ENCODE results near the gene MAD2L1.

The MAD2L1 gene

GRCh38 chr4:120062663-120063195 lies 3.9 kb downstream of the MAD2L1 start:
- in situ Hi-C loops (cut with MboI; ENCODE audit: low pct_unique_long_range_greater_than_20kb, low sequenced_read_pairs, unreplicated experiment) = no loop called here
- TF ChIP-seq, protein P1, sequence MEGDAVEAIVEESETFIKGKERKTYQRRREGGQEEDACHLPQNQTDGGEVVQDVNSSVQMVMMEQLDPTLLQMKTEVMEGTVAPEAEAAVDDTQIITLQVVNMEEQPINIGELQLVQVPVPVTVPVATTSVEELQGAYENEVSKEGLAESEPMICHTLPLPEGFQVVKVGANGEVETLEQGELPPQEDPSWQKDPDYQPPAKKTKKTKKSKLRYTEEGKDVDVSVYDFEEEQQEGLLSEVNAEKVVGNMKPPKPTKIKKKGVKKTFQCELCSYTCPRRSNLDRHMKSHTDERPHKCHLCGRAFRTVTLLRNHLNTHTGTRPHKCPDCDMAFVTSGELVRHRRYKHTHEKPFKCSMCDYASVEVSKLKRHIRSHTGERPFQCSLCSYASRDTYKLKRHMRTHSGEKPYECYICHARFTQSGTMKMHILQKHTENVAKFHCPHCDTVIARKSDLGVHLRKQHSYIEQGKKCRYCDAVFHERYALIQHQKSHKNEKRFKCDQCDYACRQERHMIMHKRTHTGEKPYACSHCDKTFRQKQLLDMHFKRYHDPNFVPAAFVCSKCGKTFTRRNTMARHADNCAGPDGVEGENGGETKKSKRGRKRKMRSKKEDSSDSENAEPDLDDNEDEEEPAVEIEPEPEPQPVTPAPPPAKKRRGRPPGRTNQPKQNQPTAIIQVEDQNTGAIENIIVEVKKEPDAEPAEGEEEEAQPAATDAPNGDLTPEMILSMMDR (IDR thresholded peaks at IDR 0.05; ENCODE audit: extremely low read depth, insufficient read depth, missing control alignments) = no peak
- no peak for DNase-seq (ENCODE audit: low spot score)

- in situ Hi-C loops (cut with MboI; ENCODE audit: low pct_unique_long_range_greater_than_20kb, low sequenced_read_pairs, unreplicated experiment) = no loop called here
- TF ChIP-seq, protein P1 (IDR thresholded peaks at IDR 0.05; ENCODE audit: extremely low read depth, insufficient read depth, missing control alignments) = no peak
- no peak for DNase-seq (ENCODE audit: low spot score)
Observed at GRCh38 chr4:120059036-120059435, 7.6 kb downstream of the MAD2L1 start.

DNA sequence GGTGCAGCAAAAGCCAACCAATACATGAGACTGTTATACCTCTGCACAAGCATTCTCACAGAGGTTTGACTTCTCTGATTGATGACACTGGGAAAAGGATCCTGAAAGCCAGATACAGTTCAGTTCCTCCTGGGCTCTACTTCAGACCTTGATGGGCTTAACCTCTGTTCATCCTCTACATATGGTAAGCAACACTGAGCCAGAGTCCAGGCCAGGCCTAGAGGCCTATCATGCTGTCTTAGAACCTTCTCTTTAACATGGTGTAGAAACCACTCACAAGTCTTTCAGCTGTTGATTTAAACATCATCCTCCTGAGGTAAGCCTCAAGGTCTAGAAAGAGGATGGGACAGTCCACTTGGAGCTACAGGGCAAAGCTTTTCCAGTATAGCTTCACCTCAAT lies 9.2 kb downstream of the MAD2L1 start:
- TF ChIP-seq, protein P1 (IDR thresholded peaks at IDR 0.05; ENCODE audit: extremely low read depth, insufficient read depth, missing control alignments) = no peak
- in situ Hi-C loops (cut with MboI; ENCODE audit: low pct_unique_long_range_greater_than_20kb, low sequenced_read_pairs, unreplicated experiment) = no loop called here
- DNase-seq (ENCODE audit: low spot score) = no peak

DNA sequence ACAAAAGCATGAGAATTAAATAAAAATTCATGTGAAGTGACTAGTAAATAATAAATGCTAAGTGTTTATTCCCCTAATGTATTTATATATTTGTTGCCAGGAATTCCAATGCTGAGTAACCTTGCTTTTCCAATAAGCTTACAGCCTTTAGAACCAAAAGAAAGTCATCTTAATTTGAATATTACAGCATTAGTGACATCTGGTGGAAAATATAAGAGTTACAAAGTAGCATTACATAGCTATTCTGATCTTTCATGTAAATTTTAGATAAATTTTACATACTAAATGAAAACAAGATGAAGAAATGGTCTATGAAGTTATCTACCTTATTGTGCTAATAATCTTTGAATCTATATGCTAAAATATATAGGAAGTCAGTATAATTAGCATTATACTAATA lies 10.4 kb downstream of the MAD2L1 start:
- DNase-seq (ENCODE audit: low spot score) = no peak
- TF ChIP-seq, protein P1 (IDR thresholded peaks at IDR 0.05; ENCODE audit: extremely low read depth, insufficient read depth, missing control alignments) = no peak
- in situ Hi-C loops (cut with MboI; ENCODE audit: low pct_unique_long_range_greater_than_20kb, low sequenced_read_pairs, unreplicated experiment) = no loop called here

DNA sequence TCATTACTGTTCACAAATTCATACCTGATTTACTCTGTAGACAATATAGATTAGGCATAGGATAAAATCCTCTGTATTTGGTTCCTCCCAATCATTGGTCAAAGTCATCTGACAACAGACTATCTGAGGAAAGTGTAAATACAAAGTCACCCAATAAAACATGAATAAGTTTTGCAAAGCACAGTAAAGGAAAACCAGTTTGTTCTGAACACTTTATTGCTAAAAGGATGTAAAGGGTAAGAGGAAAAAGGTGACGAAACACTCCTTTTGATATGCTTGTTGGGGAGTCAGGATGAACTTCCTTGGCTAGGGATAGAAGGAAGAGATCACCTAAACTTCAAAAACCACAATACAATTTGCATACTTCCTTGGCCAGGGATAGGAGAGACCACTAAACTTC lies 10.9 kb downstream of the MAD2L1 start:
- in situ Hi-C loops (cut with MboI; ENCODE audit: low pct_unique_long_range_greater_than_20kb, low sequenced_read_pairs, unreplicated experiment) = no loop called here
- DNase-seq (ENCODE audit: low spot score) = no peak
- TF ChIP-seq, protein P1 (IDR thresholded peaks at IDR 0.05; ENCODE audit: extremely low read depth, insufficient read depth, missing control alignments) = no peak

DNA sequence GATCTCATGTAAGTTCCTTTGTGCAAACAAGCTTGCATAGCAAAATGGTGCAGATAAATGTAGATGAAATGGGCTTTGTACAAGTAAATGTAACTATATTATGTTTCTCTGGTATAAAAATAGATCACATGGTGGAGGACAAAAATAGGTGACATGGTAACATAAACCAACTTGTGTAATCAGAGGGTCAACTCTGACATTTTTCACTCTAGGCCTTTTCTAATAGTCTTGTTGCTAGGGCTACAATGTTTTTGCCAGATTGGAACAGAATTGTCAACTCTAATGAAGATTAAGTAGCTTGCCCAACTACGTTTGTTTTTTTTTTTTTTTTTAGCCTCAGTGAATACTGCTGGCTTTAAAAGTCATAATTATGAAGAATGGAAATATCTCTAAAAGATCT lies 11.5 kb downstream of the MAD2L1 start:
- in situ Hi-C loops (cut with MboI; ENCODE audit: low pct_unique_long_range_greater_than_20kb, low sequenced_read_pairs, unreplicated experiment) = no loop called here
- DNase-seq (ENCODE audit: low spot score) = no peak
- TF ChIP-seq, protein P1 (IDR thresholded peaks at IDR 0.05; ENCODE audit: extremely low read depth, insufficient read depth, missing control alignments) = no peak

DNA sequence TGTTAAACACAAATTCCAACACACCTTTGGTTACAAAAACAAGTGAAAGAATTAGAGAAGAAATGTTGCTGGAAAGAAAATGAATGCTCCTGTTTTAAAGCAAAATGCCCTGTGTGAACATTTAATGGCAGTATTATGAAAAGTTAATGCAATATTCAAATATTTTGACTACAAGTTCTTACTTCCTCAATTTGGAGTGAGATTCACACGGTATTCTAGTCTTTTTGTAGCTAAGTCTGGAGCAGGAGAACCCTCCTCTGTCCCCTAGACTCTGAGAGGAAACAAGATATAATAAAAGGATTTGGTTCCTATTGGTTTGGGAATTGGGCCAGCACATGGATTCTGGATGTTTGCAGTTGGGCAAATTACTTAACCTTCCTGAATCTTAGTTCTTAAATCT lies 12.7 kb downstream of the MAD2L1 start:
- in situ Hi-C loops (cut with MboI; ENCODE audit: low pct_unique_long_range_greater_than_20kb, low sequenced_read_pairs, unreplicated experiment) = no loop called here
- no peak for DNase-seq (ENCODE audit: low spot score)
- TF ChIP-seq, protein P1 (IDR thresholded peaks at IDR 0.05; ENCODE audit: extremely low read depth, insufficient read depth, missing control alignments) = no peak

Data from GM13977 (cell line).